ENCODE results near the gene HJV.

DNA sequence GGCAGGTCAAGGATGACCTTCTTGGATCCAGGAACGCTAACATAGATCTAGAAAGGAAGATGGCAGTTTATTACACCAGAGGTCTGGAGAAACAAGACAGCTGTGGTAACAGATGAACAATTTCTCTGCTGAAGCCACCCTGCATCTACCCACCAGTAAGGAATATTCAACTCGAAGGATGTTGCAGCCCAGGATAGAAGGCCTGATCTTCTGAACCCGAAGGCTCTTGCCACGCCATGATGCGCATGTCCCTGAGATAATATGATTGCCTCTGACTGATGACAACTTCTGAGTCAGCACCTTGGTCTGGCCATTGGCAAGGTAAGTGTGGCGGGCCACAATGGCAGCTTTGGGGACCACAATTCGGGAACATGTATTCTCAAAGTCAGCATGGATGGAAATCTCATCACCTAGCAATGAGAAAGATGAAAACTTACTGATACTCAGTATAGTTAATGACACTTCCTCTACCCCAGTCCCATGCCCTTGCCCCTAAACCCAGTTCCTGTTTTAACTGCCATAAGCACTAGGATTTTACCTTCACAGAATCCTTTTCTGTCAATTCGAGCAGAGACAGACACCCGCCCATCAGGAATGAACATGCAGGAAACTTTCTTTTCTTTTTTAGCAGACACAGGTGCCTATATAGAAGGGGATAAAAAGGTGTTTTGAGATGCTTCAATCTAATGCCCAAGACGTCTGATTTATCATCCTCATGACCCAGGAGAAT lies 27.0 kb downstream of the HJV start:
- TF ChIP-seq, protein P1, sequence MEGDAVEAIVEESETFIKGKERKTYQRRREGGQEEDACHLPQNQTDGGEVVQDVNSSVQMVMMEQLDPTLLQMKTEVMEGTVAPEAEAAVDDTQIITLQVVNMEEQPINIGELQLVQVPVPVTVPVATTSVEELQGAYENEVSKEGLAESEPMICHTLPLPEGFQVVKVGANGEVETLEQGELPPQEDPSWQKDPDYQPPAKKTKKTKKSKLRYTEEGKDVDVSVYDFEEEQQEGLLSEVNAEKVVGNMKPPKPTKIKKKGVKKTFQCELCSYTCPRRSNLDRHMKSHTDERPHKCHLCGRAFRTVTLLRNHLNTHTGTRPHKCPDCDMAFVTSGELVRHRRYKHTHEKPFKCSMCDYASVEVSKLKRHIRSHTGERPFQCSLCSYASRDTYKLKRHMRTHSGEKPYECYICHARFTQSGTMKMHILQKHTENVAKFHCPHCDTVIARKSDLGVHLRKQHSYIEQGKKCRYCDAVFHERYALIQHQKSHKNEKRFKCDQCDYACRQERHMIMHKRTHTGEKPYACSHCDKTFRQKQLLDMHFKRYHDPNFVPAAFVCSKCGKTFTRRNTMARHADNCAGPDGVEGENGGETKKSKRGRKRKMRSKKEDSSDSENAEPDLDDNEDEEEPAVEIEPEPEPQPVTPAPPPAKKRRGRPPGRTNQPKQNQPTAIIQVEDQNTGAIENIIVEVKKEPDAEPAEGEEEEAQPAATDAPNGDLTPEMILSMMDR (IDR thresholded peaks at IDR 0.05), result no peak
- no peak for TF ChIP-seq POLR2A (IDR thresholded peaks at IDR 0.05)
- TF ChIP-seq EP300 (IDR thresholded peaks at IDR 0.05), result no peak

Data from ovary (tissue), 3 donors.